ENCODE measurements around the gene IL36A.

Gene IL36A

GRCh38 chr2:112960230-112960825 is 44.9 kb upstream of the IL36A start:
- Histone ChIP-seq H3K79me2 (no peaks in the 10 kb centered on the region), H2AFZ (no peak overlapping the region), H3K9me3 (ENCODE audit: control insufficient read depth, low read length) (no peaks in the 10 kb centered on the region), H3K27ac (no peak overlapping the region), H3K9ac (no peak overlapping the region), H3K4me2 (ENCODE audit: low read length) (no peak overlapping the region), H3K4me3 (ENCODE audit: low read depth, low read length) (no peak overlapping the region), H3K27me3 (ENCODE audit: control insufficient read depth, insufficient read depth, low read length) (no peaks in the 10 kb centered on the region), H3K36me3 (ENCODE audit: control insufficient read depth, insufficient read depth, low read length) (no peaks in the 10 kb centered on the region), H3K4me1 (no peaks in the 10 kb centered on the region)
- TF ChIP-seq CTCF (IDR thresholded peaks at IDR 0.05), result no peak

DNA sequence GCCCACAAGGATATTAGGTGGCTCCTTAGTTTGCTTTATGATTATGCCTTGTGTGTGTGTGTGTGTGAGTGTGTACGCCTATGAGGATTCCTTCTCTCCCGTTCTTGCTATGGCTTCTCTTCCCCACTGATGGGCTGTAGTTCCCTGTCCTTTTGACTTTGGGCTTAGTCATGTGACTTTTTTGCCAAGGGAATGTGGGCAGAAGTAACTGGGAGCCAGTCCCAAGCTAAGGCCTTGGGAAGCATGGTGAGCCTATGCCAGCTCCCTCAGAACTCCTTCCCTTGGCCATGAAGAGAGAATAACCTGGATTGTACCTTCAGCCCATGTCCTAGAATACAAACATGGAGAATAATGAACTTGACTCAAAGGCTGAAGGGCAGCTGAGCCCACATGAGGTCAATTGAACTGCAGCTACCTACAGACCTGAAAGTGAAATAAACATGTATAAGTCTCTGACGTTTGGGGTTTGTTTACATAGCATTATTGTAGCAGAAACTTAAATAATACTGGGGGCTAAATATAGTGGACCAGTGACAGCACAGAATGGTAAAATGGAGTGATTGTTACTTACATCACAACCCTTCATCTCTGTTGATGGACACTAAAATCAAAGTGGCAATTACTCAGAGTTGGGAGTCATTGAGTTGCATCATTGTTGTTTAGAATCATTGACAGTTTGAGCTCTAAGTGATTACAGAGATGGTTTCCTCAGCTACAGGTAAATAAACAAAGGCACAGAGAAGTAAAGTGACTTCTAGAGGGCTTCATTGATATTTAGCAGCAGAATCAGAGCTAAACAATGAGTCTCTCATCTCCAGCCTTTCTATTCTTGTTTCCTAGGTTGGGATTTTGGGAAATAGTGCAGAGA is 42.7 kb upstream of the IL36A start:
- no peaks in the 10 kb centered on the region for H3K9me3 ChIP-seq (ENCODE audit: control insufficient read depth, low read length)
- H3K79me2 ChIP-seq, result no peaks in the 10 kb centered on the region
- TF ChIP-seq CTCF (IDR thresholded peaks at IDR 0.05), result no peak
- no peak overlapping the region for H3K4me3 ChIP-seq (ENCODE audit: low read depth, low read length)
- H3K4me1 ChIP-seq, result no peaks in the 10 kb centered on the region
- no peak overlapping the region for H2AFZ ChIP-seq
- H3K9ac ChIP-seq, result no peak overlapping the region
- H3K36me3 ChIP-seq (ENCODE audit: control insufficient read depth, insufficient read depth, low read length), result no peaks in the 10 kb centered on the region
- H3K27me3 ChIP-seq (ENCODE audit: control insufficient read depth, insufficient read depth, low read length), result no peaks in the 10 kb centered on the region
- H3K27ac ChIP-seq, result no peak overlapping the region
- H3K4me2 ChIP-seq (ENCODE audit: low read length), result no peak overlapping the region

- no peak overlapping the region for H3K4me2 ChIP-seq (ENCODE audit: low read length)
- no peak overlapping the region for H3K9ac ChIP-seq
- H3K4me3 ChIP-seq (ENCODE audit: low read depth, low read length), result no peak overlapping the region
- H3K27me3 ChIP-seq (ENCODE audit: control insufficient read depth, insufficient read depth, low read length), result no peaks in the 10 kb centered on the region
- no peak overlapping the region for H2AFZ ChIP-seq
- H3K4me1 ChIP-seq, result no peaks in the 10 kb centered on the region
- no peaks in the 10 kb centered on the region for H3K36me3 ChIP-seq (ENCODE audit: control insufficient read depth, insufficient read depth, low read length)
- no peaks in the 10 kb centered on the region for H3K79me2 ChIP-seq
- no peak for TF ChIP-seq CTCF (IDR thresholded peaks at IDR 0.05)
- no peak overlapping the region for H3K27ac ChIP-seq
- no peaks in the 10 kb centered on the region for H3K9me3 ChIP-seq (ENCODE audit: control insufficient read depth, low read length)
These were observed 38.2 kb upstream of the IL36A start for GRCh38 chr2:112967023-112967422.

DNA sequence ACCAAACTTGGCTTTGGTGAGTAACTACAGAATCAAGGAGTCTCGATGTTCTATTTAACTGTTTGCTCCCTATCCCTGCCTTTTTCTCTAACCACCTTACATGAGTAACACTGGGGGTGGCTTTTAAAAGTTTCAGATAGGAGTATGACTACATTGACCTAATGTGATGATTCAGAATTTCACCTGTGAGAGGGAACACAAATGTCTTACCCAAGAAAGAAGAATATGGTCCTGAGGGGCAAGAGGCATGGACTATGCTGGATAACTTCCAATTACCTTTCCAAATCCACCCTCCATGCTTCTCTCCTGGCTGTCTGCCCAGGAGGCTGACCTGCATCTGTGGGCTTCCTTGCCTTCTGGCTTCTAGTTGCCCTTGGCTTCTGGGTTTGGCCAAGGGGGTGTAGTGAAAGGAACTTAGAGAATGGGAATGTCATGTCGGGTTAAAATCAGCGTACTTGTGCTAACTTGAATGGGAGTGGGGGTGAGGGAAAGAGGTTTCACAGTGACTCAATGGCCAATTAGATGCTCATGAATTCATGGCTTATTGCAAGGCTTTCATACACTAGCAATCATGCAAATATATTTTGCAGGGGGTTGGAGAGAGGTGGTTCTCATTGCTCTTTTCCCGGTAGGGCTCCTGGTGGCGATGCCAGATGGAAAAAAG is 32.7 kb upstream of the IL36A start:
- no peaks in the 10 kb centered on the region for H3K9me3 ChIP-seq (ENCODE audit: control insufficient read depth, low read length)
- H3K27me3 ChIP-seq (ENCODE audit: control insufficient read depth, insufficient read depth, low read length), result no peaks in the 10 kb centered on the region
- no peak overlapping the region for H3K27ac ChIP-seq
- H3K4me2 ChIP-seq (ENCODE audit: low read length), result no peak overlapping the region
- H3K79me2 ChIP-seq, result no peaks in the 10 kb centered on the region
- no peaks in the 10 kb centered on the region for H3K36me3 ChIP-seq (ENCODE audit: control insufficient read depth, insufficient read depth, low read length)
- TF ChIP-seq CTCF (IDR thresholded peaks at IDR 0.05), result no peak
- H3K4me1 ChIP-seq, result no peaks in the 10 kb centered on the region
- H3K4me3 ChIP-seq (ENCODE audit: low read depth, low read length), result no peak overlapping the region
- no peak overlapping the region for H3K9ac ChIP-seq
- no peak overlapping the region for H2AFZ ChIP-seq

Data from parathyroid adenoma (tissue), 2 donors.